K562 (cell line): Measurements from ENCODE around the gene MED15. TPM values are rescaled to one million over a fixed set of nuclear protein-coding genes. Genes with fewer than 3 reads are reported as not detected.

Experiments used
- ATF2 ChIP-seq: sonication (generic); formaldehyde crosslinking; IDR thresholded peaks from 2 replicates; pipeline ENCODE4 v1.8.1; 2022; ENCODE audit warnings: missing genetic modification reagents
- CEBPZ ChIP-seq: fragments of 150-350 bp; IDR thresholded peaks from 2 replicates; pipeline ENCODE4 v1.6.1; 2014; ENCODE audit warnings: low read depth, mild to moderate bottlenecking, low read length, borderline replicate concordance
- EZH2 ChIP-seq: IDR thresholded peaks from 2 replicates; pipeline ENCODE4 v1.6.1; 2012; ENCODE audit warnings: low read depth, mild to moderate bottlenecking, inconsistent platforms, low read length, borderline replicate concordance
- NFATC3 ChIP-seq: fragments of 450-650 bp; IDR thresholded peaks from 2 replicates; pipeline ENCODE4 v1.6.1; 2017; ENCODE audit warnings: mild to moderate bottlenecking
- PPARD ChIP-seq: fragments of 250-450 bp; sonication (Bioruptor Pico); IDR thresholded peaks from 2 replicates; pipeline ENCODE4 v1.8.0; 2022; ENCODE audit warnings: inconsistent platforms, mild to moderate bottlenecking, moderate library complexity
- SMAD4 ChIP-seq: fragments of 250-450 bp; sonication (Bioruptor Pico); conservative IDR thresholded peaks from 2 replicates; pipeline ENCODE4 v1.8.0; 2021; ENCODE audit warnings: inconsistent platforms, mild to moderate bottlenecking, moderate library complexity
- ZBTB40 ChIP-seq, 2 experiments: fragments of 450-650 bp in 1 of 2; sonication (generic) in 1 of 2; formaldehyde crosslinking in 1 of 2; IDR thresholded peaks; 2 replicates each; pipeline versions ENCODE4 v1.7.1 to v1.9.0; 2016 to 2022; ENCODE audit warnings: inconsistent platforms in 1 of 2, mild to moderate bottlenecking in 1 of 2, missing genetic modification reagents in 1 of 2
- ZNF140 ChIP-seq: fragments of 250-450 bp; sonication (Bioruptor Pico); IDR thresholded peaks from 2 replicates; pipeline ENCODE4 v1.8.0; 2021; ENCODE audit warnings: moderate library complexity, mild to moderate bottlenecking, inconsistent platforms
- ZNF24 ChIP-seq: fragments of 450-650 bp; IDR thresholded peaks from 2 replicates; pipeline ENCODE4 v1.6.1; 2016
- ZNF511 ChIP-seq: sonication (generic); formaldehyde crosslinking; IDR thresholded peaks from 2 replicates; pipeline ENCODE4 v1.8.0; 2022; ENCODE audit warnings: mild to moderate bottlenecking, missing genetic modification reagents
- ZNF76 ChIP-seq: fragments of 250-450 bp; sonication (Bioruptor Pico); IDR thresholded peaks from 2 replicates; pipeline ENCODE4 v1.4.0; 2020; ENCODE audit warnings: mild to moderate bottlenecking, moderate library complexity, borderline replicate concordance
- polyA plus RNA-seq, 8 experiments: library from polyadenylated mRNA; depleted of rRNA in 4 of 8; stranded (reverse) in 5 of 8; unstranded in 3 of 8; fragments of >200 nt; fragmentation: Nextera tagmentation in 2 of 8; fragmentation: Illumina TruSeq in 1 of 8; extraction: Ambion mirVana in 2 of 8; extraction: Trizol in 1 of 8; gene quantifications; 2 replicates each; pipeline versions ENCODE4 v1.2.1 to v1.2.3, GENCODE V29; 2011 to 2014; ENCODE audit warnings: inconsistent platforms in 1 of 8, missing spikeins in 1 of 8
- total RNA-seq, 7 experiments: library from RNA; depleted of rRNA in 6 of 7; stranded (reverse); fragments of >200 nt in 6 of 7; fragmentation: Illumina TruSeq in 2 of 7; extraction: Trizol in 2 of 7; gene quantifications; 2 replicates each; pipeline versions ENCODE4 v1.2.1 to v1.2.3, GENCODE V29; 2011 to 2021; ENCODE audit warnings: low replicate concordance in 1 of 7

The MED15 gene
- total and polyA plus RNA-seq, 9 of the 15 experiments (the other 6 are each of a cell fraction or from before 2014, with no cell fraction given) = 4.0 to 271 (median 60.1) TPM

DNA sequence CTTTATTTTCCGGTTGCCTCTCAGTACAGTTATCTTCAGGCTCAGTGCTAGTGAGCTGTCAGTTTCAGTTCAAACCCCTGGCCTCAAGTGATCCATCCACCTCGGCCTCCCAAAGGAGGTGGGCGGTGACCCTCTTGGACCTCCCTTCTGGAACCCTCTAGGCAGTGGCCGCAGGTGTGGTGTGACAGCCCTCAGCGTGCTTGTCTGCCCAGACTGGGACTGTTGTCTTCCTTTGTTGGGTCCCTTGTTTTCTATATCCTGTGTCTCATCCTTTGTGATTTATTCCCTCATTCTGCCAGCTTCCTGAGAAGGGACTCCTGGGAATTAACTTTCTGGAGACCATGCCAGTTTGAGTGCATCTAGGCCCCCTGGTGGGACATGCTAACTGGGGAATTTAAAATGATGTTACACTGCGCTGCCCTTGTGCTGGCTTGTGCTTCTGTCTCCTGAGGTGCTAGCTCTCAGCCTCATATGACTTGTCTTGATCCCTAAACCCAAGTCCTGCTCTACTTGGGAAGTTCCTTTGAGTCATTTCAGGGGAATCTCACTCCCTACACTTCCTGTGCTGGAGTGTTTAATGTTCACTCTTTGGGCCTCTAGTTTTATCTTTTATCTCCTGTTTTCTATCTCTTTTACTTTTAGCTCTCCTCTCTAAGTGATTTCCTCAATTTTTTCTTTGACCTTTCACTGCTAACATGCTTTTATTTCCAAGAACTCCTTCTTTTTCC, 19.4 kb downstream of the MED15 start (continued):
- TF ChIP-seq ZNF511 (CRISPR knock-in tag) (no peak), SMAD4 (CRISPR knock-in tag) (no peak), EZH2 (no peak), NFATC3 (no peak), ZNF24 (no peak), ZNF140 (no peak), ATF2 (CRISPR knock-in tag) (no peak), ZBTB40 (IDR thresholded peaks at IDR 0.05) (no peak), ZBTB40 (CRISPR knock-in tag; IDR thresholded peaks at IDR 0.05) (no peak), CEBPZ (no peak), PPARD (CRISPR knock-in tag) (no peak), ZNF76 (CRISPR knock-in tag) (no peak)
